ENCODE data around the gene GAA.
A peak's percentile ranks its signal among the peaks of the same experiment; 100 is the strongest.

The GAA gene

GRCh38 chr17:80119271-80119791, 17.9 kb downstream of the GAA start:
- DNase-seq = no peak

- no peak for DNase-seq
Measured at GRCh38 chr17:80119839-80120238, 18.5 kb downstream of the GAA start.

GRCh38 chr17:80122026-80122575, 20.7 kb downstream of the GAA start:
- DNase-seq = no peak

GRCh38 chr17:80122926-80123505, 21.6 kb downstream of the GAA start:
- no peak for DNase-seq

GRCh38 chr17:80123791-80124190, 22.4 kb downstream of the GAA start:
- DNase-seq = no peak

- DNase-seq = no peak
Measured at GRCh38 chr17:80124351-80124981, 23.1 kb downstream of the GAA start.

- no peak for DNase-seq
Measured at GRCh38 chr17:80125656-80126448, 24.5 kb downstream of the GAA start.

GRCh38 chr17:80126449-80126715, 25.0 kb downstream of the GAA start:
- no peak for DNase-seq

GRCh38 chr17:80129006-80129565, 27.7 kb downstream of the GAA start:
- DNase-seq = no peak

- DNase-seq = no peak
Measured at GRCh38 chr17:80130992-80131391, 29.6 kb downstream of the GAA start.

GRCh38 chr17:80132906-80133625, 31.7 kb downstream of the GAA start:
- no peak for DNase-seq

GRCh38 chr17:80133626-80133970, 32.2 kb downstream of the GAA start:
- DNase-seq = no peak

GRCh38 chr17:80137131-80137530, 35.8 kb downstream of the GAA start:
- no peak for DNase-seq

- no peak for DNase-seq
Measured at GRCh38 chr17:80138856-80139426, 37.6 kb downstream of the GAA start.

GRCh38 chr17:80141463-80142165, 40.2 kb downstream of the GAA start:
- DNase-seq = no peak

- no peak for DNase-seq
Measured at GRCh38 chr17:80142929-80143328, 41.5 kb downstream of the GAA start.

- no peak for DNase-seq
Measured at GRCh38 chr17:80145076-80146075, 44.0 kb downstream of the GAA start.

GRCh38 chr17:80146121-80147034, 45.0 kb downstream of the GAA start:
- DNase-seq = peak; percentile 10

- peak; percentile 98 for DNase-seq
Measured at GRCh38 chr17:80147035-80147822, 45.8 kb downstream of the GAA start, which contains the start of gene EIF4A3. Gene EIF4A3 (minus strand): TSS chr17:80147128. CDS start chr17:80146961, 167 bp downstream.
